Heart left ventricle (tissue), 16 donors: ENCODE measurements around the gene NOP56. TPM values are rescaled to one million over a fixed set of nuclear protein-coding genes. Genes with fewer than 3 reads are reported as not detected.

Source experiments
- ATAC-seq, 4 donors: fragments of 200-7000 bp; cut with Tn5 transposase; one replicate each; pipeline ENCODE4 v1.9.1; 2020 to 2022; ENCODE audit warnings: moderate library complexity in 4 of 4, mild to moderate bottlenecking in 3 of 4, moderate number of reproducible peaks in 1 of 4
- DNase-seq, 5 donors: peaks; one replicate each; pipeline ENCODE4 v3.0.0-alpha.2; 2020
- H3K27ac ChIP-seq, 12 donors: fragments of 200-600 bp; sonication (generic) in 4 of 12; one replicate each; pipeline versions ENCODE4 v1.5.0 to v1.8.0; 2016 to 2022; ENCODE audit warnings: mild to moderate bottlenecking in 2 of 12
- H3K27me3 ChIP-seq, 9 donors: fragments of 200-600 bp; sonication (generic) in 2 of 9; one replicate each; pipeline versions ENCODE4 v1.5.1 to v1.8.0; 2016 to 2022; ENCODE audit warnings: mild to moderate bottlenecking in 3 of 9
- H3K36me3 ChIP-seq, 9 donors: fragments of 200-600 bp; sonication (generic) in 2 of 9; one replicate each; pipeline versions ENCODE4 v1.5.0 to v1.8.0; 2018 to 2022; ENCODE audit warnings: mild to moderate bottlenecking in 2 of 9
- H3K4me1 ChIP-seq, 12 donors: fragments of 200-600 bp; sonication (generic) in 4 of 12; one replicate each; pipeline versions ENCODE4 v1.5.0 to v1.8.0; 2016 to 2022; ENCODE audit warnings: mild to moderate bottlenecking in 3 of 12
- H3K4me3 ChIP-seq, 12 donors: fragments of 200-600 bp; sonication (generic) in 4 of 12; one replicate each; pipeline versions ENCODE4 v1.5.0 to v1.8.0; 2017 to 2022; ENCODE audit warnings: mild to moderate bottlenecking in 9 of 12, moderate library complexity in 4 of 12
- H3K9me3 ChIP-seq, 12 donors: fragments of 200-600 bp; sonication (generic) in 4 of 12; one replicate each; pipeline versions ENCODE4 v1.5.0 to v1.8.0; 2016 to 2022; ENCODE audit warnings: mild to moderate bottlenecking in 1 of 12
- CTCF ChIP-seq, 12 donors: fragments of 200-600 bp; sonication (generic) in 4 of 12; IDR thresholded peaks; one replicate each; pipeline versions ENCODE4 v1.5.0 to v1.8.0; 2018 to 2022; ENCODE audit warnings: antibody characterized with exemption in 12 of 12, mild to moderate bottlenecking in 5 of 12
- POLR2A ChIP-seq, 2 donors: fragments of 450-650 bp; IDR thresholded peaks; one replicate each; pipeline ENCODE4 v1.6.1; 2017; ENCODE audit warnings: antibody characterized with exemption in 2 of 2, mild to moderate bottlenecking in 2 of 2, moderate library complexity in 2 of 2
- WGBS, 4 donors: extraction: QIAGEN DNeasy Blood & Tissue Kit in 2 of 4; methylation state at CpG; one replicate each; pipeline versions ENCODE4 v1.1.5 to v1.1.7; 2013 to 2018; 5-methylcytosine and 5-hydroxymethylcytosine counted together
- intact Hi-C, 10 donors: fragments of 100-400 bp; cut with DNase I; formaldehyde crosslinking; loops; one replicate each; pipeline versions ENCODE4 v1.11.1 to v1.14.2; 2022
- polyA plus RNA-seq, 2 donors: library from polyadenylated mRNA; stranded (reverse); fragments of 200-250 nt; gene quantifications; one replicate each; pipeline ENCODE4 v1.2.3, GENCODE V29; 2013
- total RNA-seq, 9 donors: library from RNA; depleted of rRNA in 2 of 9; stranded (reverse); fragments of >200 nt in 2 of 9; fragmentation: NEBNext Ultra II Directional in 3 of 9; extraction: Animal tissue kit (Norgen Biotek cat#: 25700) in 3 of 9; gene quantifications; one replicate each; pipeline versions ENCODE4 v1.1.0 to v1.2.4, GENCODE V29; 2016 to 2023
- donor health status: ischemic (EF 13 %, LVEDD 7.1; RV severe dilation, severe dysfunction).
- donor health status: healthy with polysubstance abuse.
- donor health status: DM: no; HTN: yes; CAD: no.
- donor health status: DM: no; HTN: no; CAD: no.
- donor health status: ischemic (EF 25% LVEDD 6.9; RV normal size, moderate dysfunction).
- donor health status: ischemic (EF 25% LVEDD 5.7; RV mildly dilated, moderate dysfunction).
- donor health status: healthy.
- donor health status: DM: yes; HTN: yes; CAD: no.
- donor health status: ischemic (EF 35%, LVEDD 5.7; RV mildly dilated, moderate dysfunction).
- donor health status: nonischemic (EF 11% LVEDD 7.7; RV severe dilation, severe dysfunction).
- donor health status: DM: yes; HTN: yes; CAD: no.
- donor health status: PGD.
- donor health status: ischemic (EF 29% LVEDD 5.4; RV normal size, mild dysfunction).
- donor health status: nonischemic (EF 23%, LVEDD 6.1; RV moderate dilation, normal function).

NOP56 gene
- total and polyA plus RNA-seq, 11 donors = 24.6 to 78.8 (median 51.0) TPM

DNA sequence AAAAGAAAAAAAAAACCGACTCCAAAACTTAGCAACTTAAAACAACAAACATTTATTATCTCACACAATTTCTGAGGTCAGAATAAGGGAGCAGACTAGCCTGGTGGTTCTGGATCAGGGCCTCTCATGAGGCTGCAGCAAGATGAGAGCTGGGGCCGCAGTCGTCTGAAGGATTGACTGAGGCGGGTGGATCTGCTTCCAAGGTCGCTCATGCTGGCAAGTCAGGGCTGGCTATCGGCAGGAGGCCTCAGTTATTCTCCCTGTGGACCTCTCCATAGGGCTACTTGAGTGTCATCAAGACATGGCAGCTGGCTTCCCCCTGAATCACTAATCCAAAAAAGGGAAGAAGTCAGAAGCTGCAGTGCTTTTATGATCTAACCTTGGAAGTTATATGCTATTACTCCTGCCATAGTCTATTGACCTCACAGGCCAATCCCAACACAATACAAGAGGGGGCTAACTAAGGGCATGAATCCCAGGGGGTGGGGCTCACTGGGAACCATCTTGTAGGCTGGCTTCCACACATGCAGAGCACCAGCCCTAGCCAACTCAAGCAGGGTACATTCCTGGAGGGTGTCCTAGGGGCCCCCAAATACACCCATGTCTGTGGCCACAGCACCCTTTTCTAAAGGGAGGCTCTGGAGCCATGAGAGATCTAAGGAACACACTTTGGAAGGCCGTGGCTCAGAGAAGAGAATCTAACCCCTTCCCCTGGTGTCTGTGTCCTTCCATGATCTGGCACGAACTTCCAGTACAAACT lies 51.5 kb downstream of the NOP56 start:
- Histone ChIP-seq H3K36me3 (no peaks in the 10 kb centered on the region), H3K27ac (no peak overlapping the region), H3K4me3 (no peak overlapping the region), H3K27me3 (no peaks in the 10 kb centered on the region), H3K4me1 (no peaks in the 10 kb centered on the region), H3K9me3 (no peaks in the 10 kb centered on the region)
- no peak for DNase-seq
- WGBS, 4 donors = 89 to 95% (median 92%) methylated on average over 8 of the region's 8 CpGs
- intact Hi-C loops = loop anchor here in 1 of 10 donors (5.0 kb wide), 1 partner anchor 38 kb away; no protein-coding TSS in a partner anchor
- TF ChIP-seq POLR2A (IDR thresholded peaks at IDR 0.05) (no peak), CTCF (IDR thresholded peaks at IDR 0.05) (no peak)
- ATAC-seq = no peak

DNA sequence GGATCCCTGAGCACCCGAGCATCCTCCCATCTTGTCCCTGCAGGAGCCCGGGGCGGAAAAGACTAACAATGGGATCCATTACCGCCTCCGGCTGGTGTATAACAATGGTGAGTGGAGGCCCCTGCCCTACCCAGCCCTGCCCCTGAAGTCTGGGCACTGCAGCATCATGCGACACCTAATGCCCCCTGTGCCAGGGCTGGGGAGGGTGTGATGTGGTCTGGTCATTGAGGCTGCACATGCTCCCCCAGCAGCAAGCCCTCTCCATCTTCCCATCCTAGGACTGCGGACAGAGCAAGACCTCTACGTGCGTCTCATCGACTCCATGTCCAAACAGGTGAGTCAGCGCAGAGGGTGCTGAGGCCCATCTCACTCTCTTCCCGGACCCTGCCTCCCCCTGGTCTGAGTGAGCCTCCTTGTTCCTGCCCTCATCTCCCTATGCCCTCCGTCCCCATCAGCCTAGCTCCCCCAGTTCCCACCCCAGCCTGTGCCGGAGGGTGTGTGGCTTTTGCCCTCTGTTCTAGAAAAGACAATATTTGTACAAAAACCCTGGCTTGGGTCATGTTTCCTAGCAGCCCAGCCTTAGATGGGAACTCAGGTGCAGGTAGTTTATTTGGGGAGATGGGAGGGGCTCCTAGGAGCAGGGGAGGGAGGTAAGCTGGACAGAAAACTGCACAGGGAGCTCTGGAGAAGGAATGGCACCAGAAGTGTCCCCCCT lies 53.7 kb downstream of the NOP56 start:
- no peak overlapping the region for H3K27ac ChIP-seq
- TF ChIP-seq POLR2A (IDR thresholded peaks at IDR 0.05) = no peak
- no peak for TF ChIP-seq CTCF (IDR thresholded peaks at IDR 0.05)
- no peak overlapping the region for H3K4me3 ChIP-seq
- H3K4me1 ChIP-seq = no peaks in the 10 kb centered on the region
- intact Hi-C loops = no loop called here
- no peaks in the 10 kb centered on the region for H3K27me3 ChIP-seq
- WGBS, 4 donors = 91 to 93% (median 92%) methylated on average over 14 of the region's 14 CpGs
- H3K36me3 ChIP-seq = no peaks in the 10 kb centered on the region
- no peaks in the 10 kb centered on the region for H3K9me3 ChIP-seq
- ATAC-seq = no peak
- no peak for DNase-seq

DNA sequence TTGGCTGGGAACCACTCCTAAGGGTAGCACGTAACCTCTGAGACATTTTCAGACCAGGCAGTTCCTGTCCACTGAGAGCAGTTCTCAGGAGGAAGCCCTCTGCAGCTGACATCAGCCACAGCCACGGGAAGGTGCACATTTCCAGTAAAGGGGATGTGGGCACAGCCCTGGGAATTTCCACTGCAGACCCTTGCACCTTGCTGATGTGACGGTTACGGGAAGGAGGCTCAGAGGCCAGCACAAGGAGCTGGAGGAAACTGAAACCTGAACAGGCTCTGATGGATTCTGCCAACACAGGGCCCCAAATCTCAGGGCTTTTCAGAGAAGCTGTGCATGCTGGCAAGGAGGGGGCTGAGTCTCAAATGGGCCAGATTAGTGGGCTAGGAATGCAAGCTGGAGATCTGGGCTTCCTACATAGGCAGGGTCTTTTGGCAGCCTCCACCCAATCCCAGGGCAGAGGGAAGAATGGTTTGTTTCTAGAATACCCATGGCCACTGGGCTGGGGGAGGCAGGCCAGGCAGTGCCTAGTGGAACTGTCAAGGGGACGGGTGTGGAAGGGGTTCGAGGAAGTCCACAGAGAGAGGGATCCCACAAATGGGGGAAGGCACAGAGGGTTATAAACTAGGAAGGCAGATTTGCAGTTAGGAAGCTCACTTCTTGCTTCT lies 54.4 kb downstream of the NOP56 start:
- WGBS, 4 donors = 79 to 82% (median 80%) methylated on average over 4 to 6 of the region's 6 CpGs
- no peak for TF ChIP-seq POLR2A (IDR thresholded peaks at IDR 0.05)
- no peak for TF ChIP-seq CTCF (IDR thresholded peaks at IDR 0.05)
- intact Hi-C loops = no loop called here
- H3K27me3 ChIP-seq = no peaks in the 10 kb centered on the region
- H3K4me3 ChIP-seq = no peak overlapping the region
- no peak overlapping the region for H3K27ac ChIP-seq
- ATAC-seq (no peak), DNase-seq (no peak)
- no peaks in the 10 kb centered on the region for H3K36me3 ChIP-seq
- H3K4me1 ChIP-seq = no peaks in the 10 kb centered on the region
- no peaks in the 10 kb centered on the region for H3K9me3 ChIP-seq
